Endothelial cell of umbilical vein (primary cell): ENCODE results near the gene RBM8A. TPM values are rescaled to one million over a fixed set of nuclear protein-coding genes. Genes with fewer than 3 reads are reported as not detected.

Source experiments
- BruUV-seq: library from RNA; stranded (reverse); fragments of 400-500 nt; replicated peaks from 2 replicates; lab custom pipeline; 2021; lab: Mats Ljungman, UMichigan
- CTCF ChIA-PET: fragments of 300-600, 350-600 bp; sonication (Branson Sonifier 250); formaldehyde crosslinking; loops from one replicate; lab custom pipeline; 2021; ENCODE audit warnings: antibody characterized with exemption, inconsistent platforms; lab: Charles Lee
- POLR2A ChIA-PET: fragments of 300-600, 350-600 bp; sonication (Branson Sonifier 250); formaldehyde crosslinking; loops from one replicate; lab custom pipeline; 2021; ENCODE audit warnings: antibody characterized with exemption, inconsistent platforms; lab: Charles Lee
- DNase-seq: peaks from one replicate; pipeline ENCODE4 v3.0.0-alpha.2; 2011; ENCODE audit warnings: low read depth, low spot score
- FAIRE-seq: peaks from 2 replicates; lab custom pipeline; 2011; peaks lifted over from hg19 to GRCh38; lab: Jason Lieb, UNC
- H2AFZ ChIP-seq: 2 replicates; pipeline ENCODE4 v1.6.0; 2012; ENCODE audit warnings: low read depth, low read length, control low read depth, inconsistent platforms
- H3K27ac ChIP-seq: 2 replicates; pipeline ENCODE4 v1.5.1; 2011; ENCODE audit warnings: low read depth, mild to moderate bottlenecking, control low read depth, low read length, moderate library complexity; ENCODE audit not compliant: insufficient read depth
- H3K27me3 ChIP-seq, 2 experiments: 2 replicates each; pipeline versions ENCODE4 v1.6.0 to v1.6.1; 2011; ENCODE audit warnings: low read length in 2 of 2, mixed read lengths in 1 of 2; ENCODE audit not compliant: control insufficient read depth in 2 of 2, insufficient read depth in 2 of 2
- H3K36me3 ChIP-seq, 2 experiments: 2 replicates in 1 of 2; 3 replicates in 1 of 2; pipeline ENCODE4 v1.5.1; 2011; ENCODE audit warnings: low read length in 2 of 2, mild to moderate bottlenecking in 1 of 2, moderate library complexity in 1 of 2; ENCODE audit not compliant: control insufficient read depth in 2 of 2, insufficient read depth in 2 of 2; ENCODE audit errors: extremely low read depth in 1 of 2
- H3K4me1 ChIP-seq: 3 replicates; pipeline ENCODE4 v1.5.1; 2011; ENCODE audit warnings: mild to moderate bottlenecking, low read length; ENCODE audit not compliant: control insufficient read depth, insufficient read depth; ENCODE audit errors: extremely low read depth
- H3K4me2 ChIP-seq: 2 replicates; pipeline ENCODE4 v1.6.1; 2011; ENCODE audit warnings: low read length, control low read depth, mixed read lengths; ENCODE audit not compliant: insufficient read depth
- H3K4me3 ChIP-seq, 3 experiments: fragments of 200-600 bp in 1 of 3; sonication (generic), shearing (Covaris generic) in 1 of 3; replicated peaks in 1 of 3; 2 replicates each; pipeline ENCODE4 v1.5.1; 2011 to 2016; ENCODE audit warnings: control low read depth in 3 of 3, low read length in 3 of 3, mild to moderate bottlenecking in 2 of 3, inconsistent platforms in 1 of 3, low read depth in 1 of 3, moderate library complexity in 1 of 3; ENCODE audit not compliant: insufficient read depth in 1 of 3
- H3K79me2 ChIP-seq: 2 replicates; pipeline ENCODE4 v1.6.0; 2012; ENCODE audit warnings: low read length, inconsistent platforms; ENCODE audit not compliant: control insufficient read depth, insufficient read depth
- H3K9ac ChIP-seq: replicated peaks from 2 replicates; pipeline ENCODE3; 2011; ENCODE audit warnings: low read length, control low read depth; ENCODE audit not compliant: insufficient read depth; ENCODE audit errors: extremely low read depth
- H3K9me1 ChIP-seq: replicated peaks from 3 replicates; pipeline ENCODE4 v1.6.0; 2011; ENCODE audit warnings: mild to moderate bottlenecking, low read length; ENCODE audit not compliant: control insufficient read depth, insufficient read depth; ENCODE audit errors: extremely low read depth
- H3K9me3 ChIP-seq: replicated peaks from 2 replicates; pipeline ENCODE4 v1.5.1; 2012; ENCODE audit warnings: low read length, inconsistent platforms; ENCODE audit not compliant: control insufficient read depth, insufficient read depth
- H4K20me1 ChIP-seq: replicated peaks from 2 replicates; pipeline ENCODE3; 2011; ENCODE audit warnings: mild to moderate bottlenecking, low read length; ENCODE audit not compliant: control insufficient read depth, insufficient read depth; ENCODE audit errors: extremely low read depth
- FOS ChIP-seq: IDR thresholded peaks from 2 replicates; pipeline ENCODE4 v1.6.1; 2011; ENCODE audit warnings: mild to moderate bottlenecking, low read length, moderate library complexity, borderline replicate concordance; ENCODE audit not compliant: insufficient read depth
- POLR2A ChIP-seq: IDR thresholded peaks from 2 replicates; pipeline ENCODE4 v1.6.1; 2012; ENCODE audit warnings: low read depth, mild to moderate bottlenecking, control low read depth, low read length
- POLR2AphosphoS5 ChIP-seq: IDR thresholded peaks from 2 replicates; pipeline ENCODE4 v1.6.1; 2012; ENCODE audit warnings: low read depth, mild to moderate bottlenecking, control low read depth, low read length, moderate library complexity; ENCODE audit not compliant: insufficient read depth
- dilution Hi-C: fragments of 300-500 bp; cut with MboI; formaldehyde crosslinking; loops from one replicate; pipeline ENCODE4 v1.15.0; 2019; ENCODE audit warnings: low sequenced_read_pairs; ENCODE audit not compliant: extremely low pct_ligation_motif_present
- intact Hi-C: fragments of 100-400 bp; cut with micrococcal nuclease; formaldehyde crosslinking; loops from one replicate; pipeline ENCODE4 v1.10.0; 2022
- polyA plus RNA-seq, 4 experiments: library from polyadenylated mRNA; depleted of rRNA in 3 of 4; stranded (reverse) in 3 of 4; unstranded in 1 of 4; fragments of >200 nt; gene quantifications; 2 replicates each; pipeline versions ENCODE4 v1.2.1 to v1.2.3, GENCODE V29; 2011 to 2012; ENCODE audit warnings: missing spikeins in 1 of 4
- total RNA-seq: library from RNA; stranded (reverse); gene quantifications from 2 replicates; pipeline ENCODE4 v1.2.3, GENCODE V29; 2021

RBM8A gene
- total and polyA plus RNA-seq, 2 donors (not counting 3 experiments of a cell fraction or from before 2014, with no cell fraction given): 192 to 194 TPM

DNA sequence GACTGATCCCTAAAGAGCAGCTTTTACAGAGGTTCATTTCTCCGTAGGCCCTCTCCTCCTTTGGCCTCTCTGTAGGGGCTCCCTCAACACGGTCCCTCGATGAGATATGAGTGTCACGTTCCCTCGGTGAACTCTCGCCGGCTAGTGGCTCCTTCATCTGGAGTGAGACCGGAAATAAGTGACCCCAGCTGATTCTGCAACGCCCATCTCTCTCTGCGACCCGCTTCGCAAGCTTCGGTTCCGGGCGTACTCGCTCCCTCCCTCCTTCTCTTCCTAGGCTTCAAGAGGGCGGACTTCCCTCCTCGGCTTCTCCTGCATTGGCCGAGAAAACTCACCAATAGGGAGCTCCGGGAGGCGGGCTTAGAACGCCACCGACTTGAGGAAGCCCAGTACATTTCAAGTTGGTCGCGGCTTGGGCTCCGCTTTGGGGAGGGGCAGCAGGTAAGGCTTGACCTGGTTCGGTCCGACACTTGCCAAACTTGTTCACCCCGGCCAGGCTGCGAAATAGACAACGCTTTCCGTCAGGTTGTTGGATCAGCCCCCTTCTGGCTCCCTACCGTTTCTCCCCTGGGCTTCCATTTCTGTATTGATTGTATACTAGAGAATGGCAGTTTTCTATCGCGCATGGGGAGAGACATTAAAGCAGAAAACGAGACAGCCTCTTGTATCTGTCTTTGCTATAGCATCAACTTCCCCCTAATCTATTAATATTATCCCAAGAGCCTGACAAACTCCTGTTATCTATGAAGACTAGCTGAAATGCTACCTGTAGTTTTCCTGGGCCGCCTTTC lies 37.2 kb upstream of the RBM8A start, which contains the start of the genes ANKRD34A and POLR3GL:
Gene ANKRD34A (minus strand): TSS at position 248 of the 791 bp plus-strand sequence. CDS start 2,816 bp downstream, outside the sequence.
Gene POLR3GL (plus strand): TSS at position 363 of the 791 bp plus-strand sequence. CDS start 10,176 bp downstream, outside the sequence.
- Histone ChIP-seq H4K20me1 (no peaks in the 10 kb centered on the region), H3K9me1 (no peaks in the 10 kb centered on the region), H3K27ac (peak within 1 kb of the TSS; percentile 43), H3K36me3 (no peaks in the 10 kb centered on the region), H3K4me3 (peak within 1 kb of the TSS; percentile 38 to 77 (median 60)), H3K27me3 (no peaks in the 10 kb centered on the region), H2AFZ (peak within 1 kb of the TSS; percentile 81), H3K79me2 (no peaks in the 10 kb centered on the region), H3K9me3 (no peaks in the 10 kb centered on the region), H3K4me1 (peaks cover 34% of the 10 kb centered on the region), H3K9ac (peak within 1 kb of the TSS; percentile 49), H3K4me2 (peak within 1 kb of the TSS; percentile 82)
- DNase-seq (peak; percentile 96), FAIRE-seq (peak; percentile 99)
- TSS peak; percentile 84 for BruUV-seq
- TF ChIP-seq FOS: no peak
- TF ChIP-seq POLR2AphosphoS5: peak; percentile 61
- TF ChIP-seq POLR2A: peak; percentile 82
- CTCF ChIA-PET: interaction anchor here (0.8 to 2.5 kb wide), 14 partner anchors 13 to 119 kb away, joined by 3 to 23 read pairs (median 7); partner anchors contain the start of genes NUDT17, PEX11B, PIAS3 and RBM8A
- dilution Hi-C loops: no loop called here
- intact Hi-C loops: loop anchor here (1.0 kb wide), 2 partner anchors 32 to 37 kb away; partner anchors contain the start of genes RBM8A and TXNIP
- POLR2A ChIA-PET: interaction anchor here (0.6 to 1.8 kb wide), 10 partner anchors 9 to 106 kb away, joined by 3 to 10 read pairs (median 4); partner anchors contain the start of genes PIAS3 and RBM8A
